MCF 10A (cell line): ENCODE results near the gene ARHGEF25. TPM values are rescaled to one million over a fixed set of nuclear protein-coding genes. Genes with fewer than 3 reads are reported as not detected.
"Not testable (repeated sequence)": the region's sequence is repeated elsewhere in the genome, so short reads cannot be mapped to it uniquely, and the experiment has no call there.

Experiments
- BruUV-seq: library from RNA; stranded (reverse); fragments of 400-500 nt; replicated peaks from 2 replicates; lab custom pipeline; 2021; lab: Mats Ljungman, UMichigan
- CTCF ChIA-PET: fragments of 300-600 bp; sonication (Branson Sonifier 250); formaldehyde crosslinking; extraction: SDS; loops from one replicate; lab custom pipeline; 2021; ENCODE audit warnings: antibody characterized with exemption, inconsistent platforms; lab: Yijun Ruan, JAX
- POLR2A ChIA-PET: fragments of 300-600, 350-650 bp; sonication (Branson Sonifier 250); formaldehyde crosslinking; extraction: SDS; loops from one replicate; lab custom pipeline; 2020; ENCODE audit warnings: antibody characterized with exemption, inconsistent platforms; lab: Yijun Ruan, JAX
- DNase-seq: peaks from one replicate; pipeline ENCODE4 v3.0.0-alpha.2; 2018; ENCODE audit not compliant: unreplicated experiment
- H3K27ac Mint-ChIP-seq: one replicate; pipeline ENCODE4 v1.8.0; 2022; ENCODE audit warnings: mild to moderate bottlenecking, low read depth, mixed read lengths; ENCODE audit not compliant: unreplicated experiment
- H3K27me3 Mint-ChIP-seq: one replicate; pipeline ENCODE4 v1.8.0; 2022; ENCODE audit warnings: mixed read lengths; ENCODE audit not compliant: insufficient read depth, unreplicated experiment
- H3K36me3 Mint-ChIP-seq: one replicate; pipeline ENCODE4 v1.8.0; 2022; ENCODE audit warnings: mild to moderate bottlenecking, moderate library complexity, mixed read lengths; ENCODE audit not compliant: insufficient read depth, unreplicated experiment
- H3K4me1 Mint-ChIP-seq: one replicate; pipeline ENCODE4 v1.8.0; 2022; ENCODE audit warnings: mixed read lengths; ENCODE audit not compliant: insufficient read depth, unreplicated experiment
- H3K4me3 Mint-ChIP-seq: one replicate; pipeline ENCODE4 v1.8.0; 2022; ENCODE audit warnings: mild to moderate bottlenecking, moderate library complexity, mixed read lengths; ENCODE audit not compliant: unreplicated experiment
- H3K9me3 Mint-ChIP-seq: one replicate; pipeline ENCODE4 v1.8.0; 2022; ENCODE audit warnings: mixed read lengths; ENCODE audit not compliant: unreplicated experiment
- CTCF ChIP-seq: fragments of 200-600 bp; IDR thresholded peaks from one replicate; pipeline ENCODE4 v1.8.0; 2022; ENCODE audit warnings: antibody characterized with exemption, mild to moderate bottlenecking; ENCODE audit not compliant: unreplicated experiment
- intact Hi-C: fragments of 100-400 bp; cut with micrococcal nuclease; formaldehyde crosslinking; loops from 2 replicates; pipeline ENCODE4 v1.14.1; 2022
- total RNA-seq: library from RNA; stranded (reverse); gene quantifications from 2 replicates; pipeline ENCODE4 v1.2.3, GENCODE V29; 2022

ARHGEF25 gene
- total RNA-seq, 1 experiment from 2014 or later = 0.37 TPM

- BruUV-seq = no TSS peak
- TF ChIP-seq CTCF = no peak
- intact Hi-C loops = no loop called here
- H3K36me3 Mint-ChIP-seq = no peaks in the 10 kb centered on the region
- no peaks in the 10 kb centered on the region for H3K9me3 Mint-ChIP-seq
- DNase-seq = no peak
- H3K27me3 Mint-ChIP-seq = no peaks in the 10 kb centered on the region
- no peak overlapping the region for H3K27ac Mint-ChIP-seq
- ChIA-PET CTCF (interaction anchor here (0.6 to 1.4 kb wide), 2 partner anchors 124 to 127 kb away, joined by 3 read pairs; partner anchors contain the start of gene TSFM), POLR2A (no interaction called here)
- H3K4me3 Mint-ChIP-seq = no peak overlapping the region
- H3K4me1 Mint-ChIP-seq = peaks cover 10% of the 10 kb centered on the region
Measured at GRCh38 chr12:57658890-57659289, 47.7 kb downstream of the ARHGEF25 start.

GRCh38 chr12:57661376-57661775 lies 50.1 kb downstream of the ARHGEF25 start:
- intact Hi-C loops = no loop called here
- Mint-ChIP-seq H3K9me3 (peaks cover 8% of the 10 kb centered on the region), H3K27me3 (no peaks in the 10 kb centered on the region), H3K4me3 (no peak overlapping the region), H3K36me3 (no peaks in the 10 kb centered on the region), H3K4me1 (peaks cover 10% of the 10 kb centered on the region), H3K27ac (no peak overlapping the region)
- TF ChIP-seq CTCF = no peak
- ChIA-PET POLR2A (interaction anchor here (0.7 to 0.9 kb wide), 3 partner anchors 16 to 279 kb away, joined by 3 read pairs; no protein-coding TSS in a partner anchor), CTCF (interaction anchor here (0.7 to 2.0 kb wide), 3 partner anchors 15 to 133 kb away, joined by 3 to 9 read pairs (median 4); no protein-coding TSS in a partner anchor)
- BruUV-seq = no TSS peak
- no peak for DNase-seq

GRCh38 chr12:57665066-57665820 lies 54.0 kb downstream of the ARHGEF25 start:
- BruUV-seq, H3K27me3 Mint-ChIP-seq, intact Hi-C loops, H3K9me3 Mint-ChIP-seq, H3K4me3 Mint-ChIP-seq, H3K4me1 Mint-ChIP-seq, H3K36me3 Mint-ChIP-seq, CTCF ChIA-PET, POLR2A ChIA-PET, DNase-seq, H3K27ac Mint-ChIP-seq: not testable (repeated sequence)

Other genes starting within 250 kb of the ARHGEF25 start
- gene R3HDM2, start 180.4 kb upstream of the ARHGEF25 start, total RNA-seq = 53.9 and 64.8 TPM in 2 replicates
- not detected in 2 replicates for gene INHBC, start 176.7 kb upstream of the ARHGEF25 start, total RNA-seq
- 2.1 and 5.0 TPM in 2 replicates for gene INHBE, start 156.1 kb upstream of the ARHGEF25 start, total RNA-seq
- not detected in 2 replicates for gene GLI1, start 151.7 kb upstream of the ARHGEF25 start, total RNA-seq
- 0.69 and 1.1 TPM in 2 replicates for gene ARHGAP9, start 131.6 kb upstream of the ARHGEF25 start, total RNA-seq
- 714 and 762 TPM in 2 replicates for gene MARS1, start 123.4 kb upstream of the ARHGEF25 start, total RNA-seq
- gene DDIT3, start 90.9 kb upstream of the ARHGEF25 start, total RNA-seq = 156 and 168 TPM in 2 replicates
- 96.5 and 111 TPM in 2 replicates for gene MBD6, start 88.6 kb upstream of the ARHGEF25 start, total RNA-seq
- gene DCTN2, start 64.2 kb upstream of the ARHGEF25 start, total RNA-seq = 149 and 188 TPM in 2 replicates
- 0.56 TPM in 2 replicates for gene KIF5A, start 61.4 kb upstream of the ARHGEF25 start, total RNA-seq
- gene PIP4K2C, start 20.2 kb upstream of the ARHGEF25 start, total RNA-seq = 32.0 and 38.0 TPM in 2 replicates
- gene DTX3, start 6.6 kb upstream of the ARHGEF25 start, total RNA-seq = 1.7 and 2.0 TPM in 2 replicates
- 0.29 and 0.40 TPM in 2 replicates for gene B4GALNT1, start 21.8 kb downstream of the ARHGEF25 start, total RNA-seq
- 125 and 173 TPM in 2 replicates for gene OS9, start 82.7 kb downstream of the ARHGEF25 start, total RNA-seq
- gene AGAP2, start 127.3 kb downstream of the ARHGEF25 start, total RNA-seq = 0.19 TPM in 1 of 2 replicates, not detected in the other
- 24.8 and 30.9 TPM in 2 replicates for gene TSPAN31, start 133.6 kb downstream of the ARHGEF25 start, total RNA-seq
- gene CDK4, start 140.9 kb downstream of the ARHGEF25 start, total RNA-seq = 117 and 123 TPM in 2 replicates
- 8.7 and 12.5 TPM in 2 replicates for gene MARCHF9, start 143.7 kb downstream of the ARHGEF25 start, total RNA-seq
- gene CYP27B1, start 155.6 kb downstream of the ARHGEF25 start, total RNA-seq = 12.6 and 27.5 TPM in 2 replicates
- 26.2 and 40.6 TPM in 2 replicates for gene METTL1, start 160.7 kb downstream of the ARHGEF25 start, total RNA-seq
- 7.6 and 8.1 TPM in 2 replicates for gene EEF1AKMT3, start 161.2 kb downstream of the ARHGEF25 start, total RNA-seq
- gene TSFM, start 171.4 kb downstream of the ARHGEF25 start, total RNA-seq = 28.4 and 32.6 TPM in 2 replicates
- gene AVIL, start 207.3 kb downstream of the ARHGEF25 start, total RNA-seq = 1.7 and 1.9 TPM in 2 replicates
- 73.4 and 76.5 TPM in 2 replicates for gene CTDSP2, start 235.3 kb downstream of the ARHGEF25 start, total RNA-seq